Neural cell (in vitro differentiated cells): Measurements from ENCODE around the gene ARHGEF2. TPM values are rescaled to one million over a fixed set of nuclear protein-coding genes. Genes with fewer than 3 reads are reported as not detected.

Source experiments
- H2AFZ ChIP-seq: fragments of 200-600, 300-800 bp; sonication (generic), shearing (Covaris generic); 2 replicates; pipeline ENCODE4 v1.6.0; 2014; ENCODE audit warnings: low read depth, mild to moderate bottlenecking, antibody characterized with exemption, low read length, moderate library complexity
- H3F3A ChIP-seq: fragments of 200-600 bp; shearing (Covaris generic); 2 replicates; pipeline ENCODE4 v1.6.1; 2016; ENCODE audit warnings: mild to moderate bottlenecking, moderate library complexity, mixed read lengths, antibody characterized with exemption, low read length; ENCODE audit not compliant: insufficient read depth, poor library complexity, severe bottlenecking
- H3K27ac ChIP-seq: fragments of 200-600, 300-800 bp; sonication (generic), shearing (Covaris generic); 2 replicates; pipeline ENCODE4 v1.5.1; 2014; ENCODE audit warnings: mild to moderate bottlenecking, low read length, moderate library complexity
- H3K27me3 ChIP-seq: fragments of 300-800, 200-600 bp; sonication (generic), shearing (Covaris generic); 2 replicates; pipeline ENCODE4 v1.6.0; 2014; ENCODE audit warnings: mild to moderate bottlenecking, low read depth, low read length, moderate library complexity; ENCODE audit not compliant: insufficient read depth
- H3K36me3 ChIP-seq: fragments of 300-800, 200-600 bp; sonication (generic), shearing (Covaris generic); 2 replicates; pipeline ENCODE4 v1.5.1; 2014; ENCODE audit warnings: mild to moderate bottlenecking, antibody characterized with exemption, low read length, moderate library complexity; ENCODE audit not compliant: insufficient read depth
- H3K4me2 ChIP-seq: fragments of 300-800, 200-600 bp; sonication (generic), shearing (Covaris generic); 2 replicates; pipeline ENCODE4 v1.6.0; 2014; ENCODE audit warnings: mild to moderate bottlenecking, low read length
- H3K4me3 ChIP-seq: fragments of 300-800, 200-600 bp; sonication (generic), shearing (Covaris generic); 2 replicates; pipeline ENCODE4 v1.5.1; 2014; ENCODE audit warnings: mild to moderate bottlenecking, low read length, moderate library complexity
- H3K79me2 ChIP-seq: fragments of 200-600 bp; shearing (Covaris generic); replicated peaks from 2 replicates; pipeline ENCODE4 v1.6.0; 2014; ENCODE audit warnings: mild to moderate bottlenecking, low read length, moderate library complexity; ENCODE audit not compliant: insufficient read depth
- H3K9ac ChIP-seq: fragments of 300-800, 200-600 bp; sonication (generic), shearing (Covaris generic); 2 replicates; pipeline ENCODE4 v1.6.1; 2016; ENCODE audit warnings: mild to moderate bottlenecking, low read length, mixed read lengths
- H3K9me2 ChIP-seq: fragments of 200-600 bp; shearing (Covaris generic); 2 replicates; pipeline ENCODE4 v1.6.1; 2016; ENCODE audit warnings: mild to moderate bottlenecking, low read length, mixed read lengths; ENCODE audit not compliant: insufficient read depth
- H3K9me3 ChIP-seq: fragments of 200-600, 300-800 bp; sonication (generic), shearing (Covaris generic); 2 replicates; pipeline ENCODE4 v1.6.1; 2016; ENCODE audit warnings: mild to moderate bottlenecking, mixed run types, low read length, moderate library complexity, mixed read lengths
- H4K20me1 ChIP-seq: fragments of 200-600 bp; shearing (Covaris generic); 2 replicates; pipeline ENCODE4 v1.6.1; 2016; ENCODE audit warnings: mild to moderate bottlenecking, mixed run types; ENCODE audit not compliant: insufficient read depth
- CTCF ChIP-seq: fragments of 450-650 bp; IDR thresholded peaks from 2 replicates; pipeline ENCODE4 v1.5.1; 2014; ENCODE audit warnings: antibody characterized with exemption, mild to moderate bottlenecking, moderate library complexity; ENCODE audit not compliant: poor library complexity, severe bottlenecking
- EP300 ChIP-seq: fragments of 450-650 bp; conservative IDR thresholded peaks from 2 replicates; pipeline ENCODE4 v1.6.1; 2014; ENCODE audit warnings: antibody characterized with exemption, mild to moderate bottlenecking, moderate library complexity; ENCODE audit not compliant: poor library complexity, severe bottlenecking
- EZH2 ChIP-seq: fragments of 200-600, 300-800 bp; shearing (Covaris generic), sonication (generic); IDR thresholded peaks from 2 replicates; pipeline ENCODE4 v1.6.1; 2014; ENCODE audit warnings: antibody characterized with exemption, low read length, borderline replicate concordance, mild to moderate bottlenecking; ENCODE audit not compliant: insufficient read depth, poor library complexity, severe bottlenecking
- MXI1 ChIP-seq: fragments of 450-650 bp; conservative IDR thresholded peaks from 2 replicates; pipeline ENCODE4 v1.6.1; 2014; ENCODE audit warnings: antibody characterized with exemption, mild to moderate bottlenecking; ENCODE audit not compliant: poor library complexity, severe bottlenecking
- POLR2AphosphoS5 ChIP-seq: IDR thresholded peaks from 2 replicates; pipeline ENCODE4 v1.6.1; 2012
- RAD21 ChIP-seq: fragments of 450-650 bp; conservative IDR thresholded peaks from 2 replicates; pipeline ENCODE4 v1.6.1; 2014; ENCODE audit warnings: antibody characterized with exemption, mild to moderate bottlenecking, moderate library complexity
- REST ChIP-seq: IDR thresholded peaks from 2 replicates; pipeline ENCODE4 v1.6.1; 2012; ENCODE audit warnings: borderline replicate concordance
- SMC3 ChIP-seq: fragments of 450-650 bp; conservative IDR thresholded peaks from 2 replicates; pipeline ENCODE4 v1.6.1; 2014; ENCODE audit warnings: antibody characterized with exemption, mild to moderate bottlenecking, moderate library complexity; ENCODE audit not compliant: poor library complexity
- TAF1 ChIP-seq: IDR thresholded peaks from 2 replicates; pipeline ENCODE4 v1.6.1; 2012; ENCODE audit warnings: low read depth
- polyA plus RNA-seq: library from polyadenylated mRNA; depleted of rRNA; stranded (reverse); fragments of >200 nt; gene quantifications from 2 replicates; pipeline ENCODE4 v1.2.3, GENCODE V29; 2014

Gene ARHGEF2
- polyA plus RNA-seq, 1 donor from 2014 or later, result 45.1 TPM

GRCh38 chr1:155918660-155919059, 59.7 kb downstream of the ARHGEF2 start:
- Histone ChIP-seq H3K9me3 (no peaks in the 10 kb centered on the region), H3K36me3 (peaks cover 14% of the 10 kb centered on the region), H3K27ac (no peak overlapping the region), H3F3A (no peaks in the 10 kb centered on the region), H2AFZ (no peak overlapping the region), H3K4me2 (no peak overlapping the region), H3K79me2 (peaks cover 4% of the 10 kb centered on the region), H3K27me3 (no peaks in the 10 kb centered on the region), H3K9me2 (no peaks in the 10 kb centered on the region), H3K4me3 (no peak overlapping the region), H4K20me1 (no peaks in the 10 kb centered on the region), H3K9ac (no peak overlapping the region)
- no peak for TF ChIP-seq TAF1
- TF ChIP-seq EZH2, result no peak
- TF ChIP-seq REST, result no peak
- no peak for TF ChIP-seq MXI1
- no peak for TF ChIP-seq RAD21
- TF ChIP-seq CTCF, result no peak
- TF ChIP-seq SMC3, result no peak
- no peak for TF ChIP-seq POLR2AphosphoS5
- TF ChIP-seq EP300, result no peak

GRCh38 chr1:155913969-155914757, 64.2 kb downstream of the ARHGEF2 start:
- no peaks in the 10 kb centered on the region for H3K27me3 ChIP-seq
- H4K20me1 ChIP-seq, result no peaks in the 10 kb centered on the region
- peaks cover 5% of the 10 kb centered on the region for H3K36me3 ChIP-seq
- no peaks in the 10 kb centered on the region for H3K9me2 ChIP-seq
- TF ChIP-seq EP300, result no peak
- TF ChIP-seq RAD21, result no peak
- TF ChIP-seq TAF1, result no peak
- TF ChIP-seq REST, result no peak
- TF ChIP-seq SMC3, result no peak
- no peak for TF ChIP-seq CTCF
- no peak for TF ChIP-seq POLR2AphosphoS5
- no peak for TF ChIP-seq MXI1
- TF ChIP-seq EZH2, result no peak
- H3F3A ChIP-seq, result no peaks in the 10 kb centered on the region
- no peak overlapping the region for H3K4me3 ChIP-seq
- no peak overlapping the region for H3K27ac ChIP-seq
- no peaks in the 10 kb centered on the region for H3K9me3 ChIP-seq
- H3K79me2 ChIP-seq, result peaks cover 16% of the 10 kb centered on the region
- H2AFZ ChIP-seq, result no peak overlapping the region
- H3K9ac ChIP-seq, result no peak overlapping the region
- H3K4me2 ChIP-seq, result no peak overlapping the region
